ENCODE measurements around the gene TAF9.
"Not testable (repeated sequence)": the region's sequence is repeated elsewhere in the genome, so short reads cannot be mapped to it uniquely, and the experiment has no call there.

TAF9 gene

GRCh38 chr5:69334793-69335268, 34.5 kb downstream of the TAF9 start:
- FAIRE-seq = no peak

GRCh38 chr5:69333668-69334315, 35.5 kb downstream of the TAF9 start:
- FAIRE-seq = not testable (repeated sequence)

GRCh38 chr5:69331528-69332445, 37.5 kb downstream of the TAF9 start:
- FAIRE-seq = no peak

GRCh38 chr5:69329905-69330489, 39.3 kb downstream of the TAF9 start:
- FAIRE-seq = no peak

GRCh38 chr5:69326365-69326764, 43.0 kb downstream of the TAF9 start:
- no peak for FAIRE-seq

GRCh38 chr5:69317391-69317790, 51.9 kb downstream of the TAF9 start:
- no peak for FAIRE-seq

- no peak for FAIRE-seq
Measured at GRCh38 chr5:69315972-69316371, 53.3 kb downstream of the TAF9 start.
